ENCODE results near the gene PRICKLE1. TPM values are rescaled to one million over a fixed set of nuclear protein-coding genes. Genes with fewer than 3 reads are reported as not detected.

The PRICKLE1 gene
- total and polyA plus RNA-seq, 2 experiments from 2014 or later, result 7.7 to 51.7 TPM

GRCh38 chr12:42560977-42561376, 28.6 kb downstream of the PRICKLE1 start (continued):
- no peak for TF ChIP-seq ZNF462 (CRISPR knock-in tag; IDR thresholded peaks at IDR 0.05)
- no peak for TF ChIP-seq EZH2phosphoT487 (IDR thresholded peaks at IDR 0.05; ENCODE audit: unreplicated experiment)
- TF ChIP-seq STAT1 (IDR thresholded peaks at IDR 0.05; ENCODE audit: unreplicated experiment), result no peak
- TF ChIP-seq EZH2 (IDR thresholded peaks at IDR 0.05; ENCODE audit: low read depth, unreplicated experiment), result no peak
- no peak for TF ChIP-seq ZNF114 (CRISPR knock-in tag; IDR thresholded peaks at IDR 0.05)
- TF ChIP-seq REST (IDR thresholded peaks at IDR 0.05; ENCODE audit: unreplicated experiment), result no peak
- no peak for TF ChIP-seq JUNB (IDR thresholded peaks at IDR 0.05; ENCODE audit: unreplicated experiment)
- TF ChIP-seq ETS1 (IDR thresholded peaks at IDR 0.05), result no peak
- no peak for TF ChIP-seq NANOG (IDR thresholded peaks at IDR 0.05; ENCODE audit: borderline replicate concordance)
